GM21360 (cell line): ENCODE measurements around the gene SSH3.
"Not testable (repeated sequence)": the region's sequence is repeated elsewhere in the genome, so short reads cannot be mapped to it uniquely, and the experiment has no call there.

Experiments used
- ATAC-seq: cut with Tn5 transposase; IDR thresholded peaks from one replicate; pipeline ENCODE4 v1.9.1; 2021; ENCODE audit warnings: mild to moderate bottlenecking, moderate library complexity; ENCODE audit not compliant: unreplicated experiment

SSH3 gene

GRCh38 chr11:67308031-67308866 is 4.9 kb downstream of the SSH3 start:
- no peak for ATAC-seq

DNA sequence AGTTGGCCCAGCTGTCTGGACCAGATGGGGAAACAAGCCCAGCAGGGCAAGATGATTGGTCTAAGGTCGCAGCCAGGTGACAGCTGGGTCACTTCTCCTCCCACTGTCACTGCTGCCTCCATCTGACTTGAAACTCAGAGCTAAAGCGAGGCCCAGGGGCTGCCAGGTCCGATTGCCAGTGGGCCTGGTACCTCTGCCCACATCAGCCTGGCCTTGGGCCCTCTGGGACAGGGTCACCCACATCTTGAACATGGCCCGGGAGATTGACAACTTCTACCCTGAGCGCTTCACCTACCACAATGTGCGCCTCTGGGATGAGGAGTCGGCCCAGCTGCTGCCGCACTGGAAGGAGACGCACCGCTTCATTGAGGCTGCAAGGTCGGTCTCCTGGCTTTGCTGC is 5.8 kb downstream of the SSH3 start:
- ATAC-seq: no peak

- no peak for ATAC-seq
Measured at GRCh38 chr11:67309661-67310061, 6.3 kb downstream of the SSH3 start.

GRCh38 chr11:67310246-67311050 is 7.1 kb downstream of the SSH3 start:
- no peak for ATAC-seq

DNA sequence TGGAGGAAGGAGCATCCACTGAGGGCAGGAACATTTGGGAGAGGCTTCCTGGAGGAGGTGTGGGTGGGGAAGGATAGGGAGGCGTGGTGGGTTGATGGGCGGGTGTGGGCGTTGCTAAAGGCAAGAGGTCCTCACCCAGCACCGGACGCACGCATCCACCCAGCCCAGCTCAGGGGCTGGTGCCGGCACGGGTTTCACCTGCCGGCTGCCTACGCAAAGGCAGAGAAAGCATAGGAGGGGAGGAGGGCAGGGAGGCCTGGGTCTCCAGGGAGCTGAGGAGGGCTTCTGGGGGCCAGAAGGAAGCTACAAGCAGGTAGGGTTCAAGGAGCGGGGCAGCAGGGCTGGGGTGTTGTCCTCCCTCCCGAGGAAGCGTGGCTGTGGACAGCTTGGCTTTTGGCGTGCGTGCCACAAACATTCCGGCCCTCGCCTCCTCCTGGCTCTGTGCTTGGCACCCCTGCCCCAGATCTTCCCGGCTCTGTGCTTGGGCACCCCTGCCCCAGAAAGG is 7.8 kb downstream of the SSH3 start:
- ATAC-seq: no peak

DNA sequence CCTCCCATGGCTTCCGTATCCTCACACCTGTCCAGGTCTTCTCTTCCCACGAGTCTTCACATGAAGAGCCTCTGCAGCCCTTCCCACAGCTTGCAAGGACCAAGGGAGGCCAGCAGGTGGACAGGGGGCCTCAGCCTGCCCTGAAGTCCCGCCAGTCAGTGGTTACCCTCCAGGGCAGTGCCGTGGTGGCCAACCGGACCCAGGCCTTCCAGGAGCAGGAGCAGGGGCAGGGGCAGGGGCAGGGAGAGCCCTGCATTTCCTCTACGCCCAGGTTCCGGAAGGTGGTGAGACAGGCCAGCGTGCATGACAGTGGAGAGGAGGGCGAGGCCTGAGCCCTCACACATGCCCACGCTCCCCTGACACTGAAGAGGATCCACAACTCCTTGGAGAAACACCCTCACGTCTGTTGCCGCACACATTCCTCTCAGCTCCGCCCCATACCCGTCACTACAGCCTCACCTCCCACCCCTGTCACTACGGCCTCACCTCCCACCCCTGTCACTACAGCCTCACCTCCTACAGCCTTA is 8.3 kb downstream of the SSH3 start:
- ATAC-seq: no peak

DNA sequence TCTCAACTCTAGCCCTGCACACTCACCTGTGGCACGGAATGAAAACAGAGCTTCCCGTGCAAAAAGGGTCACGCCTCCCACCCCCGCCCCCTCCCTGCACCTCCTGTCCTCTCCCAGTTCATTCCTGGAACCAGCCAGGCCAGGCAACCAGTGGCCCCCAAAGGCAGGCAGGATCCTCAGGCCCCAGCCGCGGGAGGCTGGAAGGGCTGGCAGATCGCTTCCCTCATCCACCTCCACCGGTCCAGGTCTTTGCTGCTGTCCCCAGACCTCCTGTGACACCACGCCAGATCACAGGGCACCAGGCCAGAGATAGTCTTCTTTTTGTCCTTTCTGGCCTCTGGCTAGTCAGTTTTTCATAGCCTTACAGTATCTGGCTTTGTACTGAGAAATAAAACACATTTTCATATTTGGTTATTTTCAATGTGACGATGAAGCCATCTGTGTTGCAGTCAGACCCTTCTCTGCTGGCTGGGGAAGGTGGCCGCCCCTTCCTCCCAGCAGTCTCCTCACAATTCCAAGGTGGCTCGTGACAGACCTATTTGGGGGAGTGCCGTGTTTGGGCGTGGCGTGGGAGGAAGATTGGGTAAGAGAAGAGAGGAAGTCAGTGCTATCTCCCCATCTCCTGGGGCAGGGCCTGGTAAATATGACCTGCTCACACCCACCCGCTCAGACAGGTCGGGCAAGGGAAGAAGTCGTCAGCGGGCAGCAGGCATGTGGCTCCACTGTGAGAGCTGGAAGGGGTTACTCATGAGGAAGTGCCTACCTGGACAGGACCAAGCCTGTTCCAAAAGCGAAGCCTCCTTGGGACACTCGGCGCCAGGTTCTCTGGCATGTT is 9.1 kb downstream of the SSH3 start:
- ATAC-seq: no peak

- no peak for ATAC-seq
Measured at GRCh38 chr11:67313125-67313890, 10.0 kb downstream of the SSH3 start.

GRCh38 chr11:67314218-67314617 is 10.9 kb downstream of the SSH3 start:
- no peak for ATAC-seq

DNA sequence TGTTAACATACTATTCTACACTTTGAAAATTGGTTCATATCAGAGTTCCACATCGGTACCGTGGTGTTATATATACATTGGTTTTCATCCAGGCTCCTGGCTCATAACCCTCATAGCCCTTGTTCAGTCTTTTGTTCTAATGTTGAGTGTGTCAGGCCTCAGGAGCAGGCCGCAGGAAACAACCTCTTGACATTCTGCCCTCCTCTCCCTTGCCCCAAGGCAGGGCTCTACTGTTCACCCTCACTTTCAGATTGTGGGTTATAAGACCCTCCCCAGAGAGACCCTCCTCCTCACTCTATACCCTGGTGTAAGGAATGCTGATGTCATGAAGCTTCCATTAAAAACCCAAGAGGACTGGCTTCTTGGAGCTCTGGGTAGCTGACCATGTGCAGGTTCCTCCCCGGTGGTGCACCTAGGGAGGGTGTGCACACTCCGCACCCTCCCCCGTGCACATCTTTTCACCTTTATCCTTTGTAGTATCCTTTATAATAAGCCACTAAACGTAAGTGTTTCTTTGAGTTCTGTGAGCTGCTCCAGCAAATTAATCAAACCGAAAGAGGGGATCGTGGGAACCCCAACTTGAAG is 12.1 kb downstream of the SSH3 start:
- no peak for ATAC-seq

DNA sequence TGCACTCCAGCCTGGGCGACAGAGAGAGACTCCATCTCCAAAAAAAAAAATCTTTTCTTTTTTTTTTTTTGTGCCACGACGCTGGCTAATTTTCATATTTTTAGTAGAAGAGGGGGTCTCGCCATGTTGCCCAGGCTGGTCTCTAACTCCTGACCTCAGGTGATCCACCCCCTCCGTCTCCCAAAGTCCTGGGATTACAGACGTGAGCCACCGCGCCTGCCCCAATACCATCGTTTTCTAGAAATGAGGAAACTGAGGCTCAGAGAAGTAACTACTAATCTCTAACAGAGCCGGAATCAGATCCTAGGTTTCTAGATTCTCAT is 13.5 kb downstream of the SSH3 start:
- ATAC-seq: no peak

DNA sequence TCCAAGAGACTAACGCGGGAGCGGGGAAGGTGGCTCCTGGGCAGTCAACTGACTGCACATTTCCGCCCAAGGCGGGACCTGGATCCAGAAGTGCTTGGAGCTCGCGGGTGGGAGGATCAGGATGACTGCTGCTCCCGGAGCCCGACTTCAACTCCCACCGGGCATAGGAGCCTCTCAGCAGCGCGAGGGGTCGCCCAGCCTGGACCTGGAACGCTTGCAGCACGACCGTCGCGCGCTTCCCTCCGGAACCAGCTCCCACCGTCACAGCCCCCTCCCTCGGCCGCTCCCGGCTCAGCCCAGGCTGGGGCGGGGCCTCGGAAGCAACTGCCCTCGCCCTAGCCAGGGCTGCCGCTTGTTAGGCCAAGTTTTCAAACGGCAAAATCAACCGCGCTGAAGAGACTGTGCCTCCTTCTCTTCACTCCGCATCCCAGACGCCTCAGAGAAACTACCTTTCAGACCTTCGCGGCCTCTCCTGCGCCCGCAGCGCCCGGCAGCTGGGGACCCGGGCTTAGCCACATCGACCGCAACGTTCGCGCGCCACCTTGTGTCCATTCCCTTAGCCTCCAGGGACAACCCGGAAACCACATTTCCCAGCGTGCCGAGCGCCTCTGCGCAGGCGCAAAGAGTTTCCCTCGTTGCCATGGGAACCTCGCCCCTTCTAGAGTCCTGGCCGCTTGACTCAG is 14.0 kb downstream of the SSH3 start:
- ATAC-seq: peak; percentile 85

DNA sequence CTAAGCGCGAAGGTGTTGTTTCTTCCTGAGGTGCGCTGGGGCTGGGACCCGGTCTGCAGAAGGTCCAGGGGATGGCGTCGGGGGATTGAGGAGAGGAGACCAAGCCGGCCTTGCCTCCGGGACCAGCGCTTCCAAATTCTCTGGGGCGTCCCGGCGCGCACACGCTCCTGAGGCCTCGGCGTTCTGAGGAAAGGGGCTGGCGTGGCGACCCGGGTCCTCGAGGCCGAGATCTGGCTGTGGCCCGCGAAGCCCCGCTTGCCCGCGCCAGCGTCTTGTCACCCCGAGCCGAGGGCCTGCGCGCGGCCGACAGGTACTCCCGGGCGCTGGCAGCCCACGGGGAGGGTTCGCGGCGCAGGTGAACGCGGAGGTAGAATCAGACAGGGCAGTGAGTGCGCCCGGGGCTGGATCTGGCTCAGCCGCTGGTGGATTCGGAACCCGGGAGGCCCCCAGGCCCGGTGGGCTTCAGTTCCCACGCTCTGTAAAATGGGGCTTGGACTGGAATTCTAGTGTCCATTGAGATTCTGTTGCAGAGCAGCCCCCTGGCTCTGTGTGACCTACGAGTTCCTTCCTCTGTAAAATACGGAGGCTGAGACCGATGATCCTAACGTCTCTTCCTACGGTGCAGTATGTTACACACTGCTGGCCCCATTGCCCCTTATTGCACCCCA is 14.7 kb downstream of the SSH3 start:
- ATAC-seq: no peak

- not testable (repeated sequence) for ATAC-seq
Measured at GRCh38 chr11:67318876-67319275, 15.5 kb downstream of the SSH3 start.

- no peak for ATAC-seq
Measured at GRCh38 chr11:67320011-67320410, 16.7 kb downstream of the SSH3 start.

- no peak for ATAC-seq
Measured at GRCh38 chr11:67320691-67321090, 17.4 kb downstream of the SSH3 start.

DNA sequence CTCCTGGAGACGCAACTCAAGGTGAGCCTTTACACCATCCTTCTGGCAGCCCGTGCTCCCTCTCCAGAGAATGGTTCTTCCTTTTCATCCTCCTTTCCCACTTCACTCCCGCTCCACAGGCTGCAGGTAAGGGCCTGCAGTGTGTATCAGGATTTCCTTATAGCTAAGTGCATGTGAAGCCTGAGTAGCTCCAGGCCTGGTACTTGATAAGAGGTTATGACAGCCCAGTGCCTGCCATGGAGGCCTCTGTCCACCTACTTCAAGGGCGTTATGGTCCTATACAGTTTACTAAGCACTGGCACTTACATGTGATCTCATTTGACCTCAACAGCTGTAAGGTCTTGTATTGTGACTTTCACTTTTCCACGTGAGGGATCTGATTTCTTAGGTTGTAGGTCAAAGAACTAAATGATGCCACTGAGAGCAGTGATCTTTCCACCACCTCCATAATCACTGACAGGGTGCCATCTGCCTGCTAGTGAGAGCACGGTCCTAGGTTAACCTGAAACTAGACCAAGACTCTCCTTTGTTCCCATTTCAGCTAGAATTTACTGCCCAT is 18.1 kb downstream of the SSH3 start:
- no peak for ATAC-seq

DNA sequence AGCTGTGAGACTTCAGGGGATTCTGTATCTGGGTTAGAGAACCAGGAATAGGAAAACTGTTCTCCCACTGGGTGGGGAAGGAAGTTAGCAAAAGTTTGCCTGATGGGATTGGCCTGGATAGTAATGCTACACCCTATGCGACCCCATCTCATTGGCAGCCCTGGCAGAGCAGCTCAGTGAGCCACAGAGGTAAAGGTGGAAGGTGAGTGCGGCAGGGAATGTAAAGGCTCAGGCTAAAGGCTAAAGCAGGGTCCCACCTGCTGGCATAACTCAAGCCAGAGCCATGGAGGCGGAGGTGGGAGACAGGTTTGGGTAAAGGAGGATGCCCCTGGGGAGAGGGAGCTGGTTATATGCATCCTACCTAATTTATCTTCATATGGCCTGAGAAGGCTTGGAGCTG is 18.7 kb downstream of the SSH3 start:
- ATAC-seq: no peak
